ENCODE results near the gene PDIA4. TPM values are rescaled to one million over a fixed set of nuclear protein-coding genes. Genes with fewer than 3 reads are reported as not detected.

The PDIA4 gene
- total and polyA plus RNA-seq, 2 of the 8 experiments (the other 6 are each of a cell fraction or from before 2014, with no cell fraction given): 119 to 303 TPM

DNA sequence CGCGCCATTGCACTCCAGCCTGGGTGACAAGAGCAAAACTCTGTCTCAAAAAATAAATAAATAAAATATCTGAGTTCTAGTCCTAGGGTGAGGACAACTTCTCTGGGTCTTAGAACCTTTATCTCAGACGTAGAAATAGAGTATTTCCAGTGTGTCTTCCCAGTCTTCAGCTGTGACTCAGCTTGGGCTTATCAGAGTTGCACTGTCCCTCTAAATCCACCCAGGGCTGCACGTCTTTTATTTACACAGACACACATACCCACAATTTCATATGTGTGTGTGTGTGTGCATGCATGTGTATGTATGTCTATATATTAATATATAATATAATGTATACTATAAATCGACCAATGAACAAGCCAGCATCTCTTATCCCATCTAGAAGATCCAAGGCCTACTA lies 13.0 kb upstream of the PDIA4 start:
- H2AK5ac ChIP-seq (ENCODE audit: low read depth, low read length): no peak overlapping the region
- H2BK12ac ChIP-seq (ENCODE audit: low read depth, low read length): no peak overlapping the region
- 87% methylated on average over 5 of the region's 5 CpGs; no CpG with 5 or more reads in 1 of the 2 experiments for WGBS, 2 experiments (ENCODE audit: extremely low coverage in 1 of 2, insufficient coverage in 1 of 2, insufficient read length in 1 of 2, insufficient replicate concordance in 2 of 2, low coverage in 1 of 2, low lambda C conversion rate in 2 of 2, missing lambda C conversion rate in 1 of 2)
- no peak overlapping the region for H2AFZ ChIP-seq (ENCODE audit: low read length)
- no peaks in the 10 kb centered on the region for H3K79me2 ChIP-seq (ENCODE audit: control insufficient read depth in 1 of 2, insufficient read depth in 2 of 2, low read length in 2 of 2)
- H4K5ac ChIP-seq (ENCODE audit: insufficient read length, low read depth, low read length): no peak overlapping the region
- no peak overlapping the region for H2BK20ac ChIP-seq (ENCODE audit: low read length)
- no peak for DNase-seq (ENCODE audit: low read depth in 1 of 2, low spot score in 2 of 2)
- no peaks in the 10 kb centered on the region for H3K36me3 ChIP-seq (ENCODE audit: control insufficient read depth in 2 of 4, insufficient read depth in 4 of 4, low read length in 3 of 4)
- H2BK15ac ChIP-seq (ENCODE audit: low read length): no peak overlapping the region
- H3K4ac ChIP-seq (replicated peaks; ENCODE audit: insufficient read length, low read depth, low read length): no peak overlapping the region
- no peak overlapping the region for H3K4me3 ChIP-seq (ENCODE audit: extremely low read depth in 1 of 4, insufficient read depth in 2 of 4, low read depth in 3 of 4, low read length in 4 of 4)
- no peaks in the 10 kb centered on the region for H3K4me1 ChIP-seq (replicated peaks in 1 of 4; ENCODE audit: control insufficient read depth in 3 of 4, insufficient read depth in 4 of 4, low read length in 3 of 4)
- no peak overlapping the region for H4K91ac ChIP-seq (replicated peaks; ENCODE audit: insufficient read length, low read length)
- no peak overlapping the region for H3K56ac ChIP-seq (replicated peaks; ENCODE audit: insufficient read length, low read depth, low read length)
- POLR2A ChIA-PET (ENCODE audit: partially characterized antibody): interaction anchor here (0.7 kb wide), 1 partner anchor 12 kb away, joined by 3 read pairs; no protein-coding TSS in a partner anchor
- H3K79me1 ChIP-seq (ENCODE audit: low read depth, low read length): no peaks in the 10 kb centered on the region
- H2BK5ac ChIP-seq (ENCODE audit: low read depth, low read length): no peak overlapping the region
- no peak for FAIRE-seq
- no peak overlapping the region for H3K27ac ChIP-seq (ENCODE audit: low read depth, low read length)
- H4K8ac ChIP-seq (ENCODE audit: extremely low read depth, insufficient read depth, low read length): no peak overlapping the region
- H3K14ac ChIP-seq (ENCODE audit: insufficient read length): no peak overlapping the region
- H3K9ac ChIP-seq (replicated peaks in 1 of 4; ENCODE audit: extremely low read depth in 1 of 4, low read depth in 3 of 4, low read length in 3 of 4): no peak overlapping the region
- H3K4me2 ChIP-seq (ENCODE audit: insufficient read depth in 1 of 2, low read depth in 2 of 2, low read length in 2 of 2): no peak overlapping the region
- no peak overlapping the region for H2BK120ac ChIP-seq (replicated peaks; ENCODE audit: low read depth, low read length)
- H4K20me1 ChIP-seq (replicated peaks in 1 of 2; ENCODE audit: control insufficient read depth in 1 of 2, insufficient read depth in 2 of 2, low read length in 2 of 2): no peaks in the 10 kb centered on the region
- CTCF ChIA-PET (ENCODE audit: partially characterized antibody): interaction anchor here (1.2 kb wide), 1 partner anchor 24 kb away, joined by 5 read pairs; no protein-coding TSS in a partner anchor
- no peak overlapping the region for H3K18ac ChIP-seq (ENCODE audit: extremely low read depth, low read length)
- no peaks in the 10 kb centered on the region for H3K27me3 ChIP-seq (replicated peaks in 1 of 4; ENCODE audit: control insufficient read depth in 3 of 4, extremely low read depth in 1 of 4, insufficient read depth in 3 of 4, low read length in 3 of 4)
- no peak overlapping the region for H3K23ac ChIP-seq (ENCODE audit: insufficient read length)
- H3K23me2 ChIP-seq (ENCODE audit: low read depth, low read length): no peaks in the 10 kb centered on the region
- H3K9me3 ChIP-seq (ENCODE audit: insufficient read depth in 2 of 2, low read depth in 1 of 2, low read length in 1 of 2): peaks cover 0 to 6% of the 10 kb centered on the region in 2 experiments; a peak in 1 of 4 replicates
- TF ChIP-seq SP2 (IDR thresholded peaks at IDR 0.05; ENCODE audit: low read length) (no peak), SUZ12 (IDR thresholded peaks at IDR 0.05; ENCODE audit: low read length) (no peak), POLR2AphosphoS5 (IDR thresholded peaks at IDR 0.05; ENCODE audit: low read depth, low read length) (no peak), CHD2 (IDR thresholded peaks at IDR 0.05; ENCODE audit: low read length) (no peak), TCF12 (IDR thresholded peaks at IDR 0.05; ENCODE audit: low read depth, low read length) (no peak), YY1 (IDR thresholded peaks at IDR 0.05; ENCODE audit: low read depth, low read length) (no peak)
